ENCODE results near the gene RALGPS2.
"Not testable (repeated sequence)": the region's sequence is repeated elsewhere in the genome, so short reads cannot be mapped to it uniquely, and the experiment has no call there.

The RALGPS2 gene

GRCh38 chr1:178725466-178726086, 532 bp downstream of the RALGPS2 start:
- peak; percentile 11 for DNase-seq

GRCh38 chr1:178726087-178726517, 1.1 kb downstream of the RALGPS2 start:
- DNase-seq: peak; percentile 68

- no peak for DNase-seq
Measured at GRCh38 chr1:178726545-178726944, 1.5 kb downstream of the RALGPS2 start.

GRCh38 chr1:178727014-178727895, 2.2 kb downstream of the RALGPS2 start:
- DNase-seq: no peak

- DNase-seq: no peak
Measured at GRCh38 chr1:178733972-178734371, 8.9 kb downstream of the RALGPS2 start.

GRCh38 chr1:178738780-178739179, 13.7 kb downstream of the RALGPS2 start:
- DNase-seq: no peak

GRCh38 chr1:178739285-178740045, 14.4 kb downstream of the RALGPS2 start:
- no peak for DNase-seq

- no peak for DNase-seq
Measured at GRCh38 chr1:178740491-178740890, 15.4 kb downstream of the RALGPS2 start.

GRCh38 chr1:178740924-178741323, 15.9 kb downstream of the RALGPS2 start:
- no peak for DNase-seq

GRCh38 chr1:178743801-178744200, 18.8 kb downstream of the RALGPS2 start:
- DNase-seq: no peak

- no peak for DNase-seq
Measured at GRCh38 chr1:178745260-178745659, 20.2 kb downstream of the RALGPS2 start.

- DNase-seq: no peak
Measured at GRCh38 chr1:178746345-178746744, 21.3 kb downstream of the RALGPS2 start.

- DNase-seq: not testable (repeated sequence)
Measured at GRCh38 chr1:178747361-178747760, 22.3 kb downstream of the RALGPS2 start.

- no peak for DNase-seq
Measured at GRCh38 chr1:178749581-178750166, 24.6 kb downstream of the RALGPS2 start.

- DNase-seq: no peak
Measured at GRCh38 chr1:178751046-178751445, 26.0 kb downstream of the RALGPS2 start.

- no peak for DNase-seq
Measured at GRCh38 chr1:178752891-178753290, 27.8 kb downstream of the RALGPS2 start.

- not testable (repeated sequence) for DNase-seq
Measured at GRCh38 chr1:178754655-178755256, 29.7 kb downstream of the RALGPS2 start.

- peak; percentile 38 for DNase-seq
Measured at GRCh38 chr1:178768423-178768822, 43.4 kb downstream of the RALGPS2 start.

- no peak for DNase-seq
Measured at GRCh38 chr1:178772952-178773351, 47.9 kb downstream of the RALGPS2 start.

GRCh38 chr1:178774263-178774662, 49.2 kb downstream of the RALGPS2 start:
- DNase-seq: peak; percentile 24

GRCh38 chr1:178776553-178776952, 51.5 kb downstream of the RALGPS2 start:
- no peak for DNase-seq

- DNase-seq: no peak
Measured at GRCh38 chr1:178781533-178782330, 56.7 kb downstream of the RALGPS2 start.

Data from CD4-positive, alpha-beta T cell treated with Interleukin-12 subunit alpha and Interleukin-12 subunit beta, for 1 hour (primary cell).